Tibial nerve (tissue), 4 donors: ENCODE measurements around the gene S1PR3.

Experiments used
- CTCF ChIP-seq, 5 experiments: fragments of 200-600 bp in 3 of 5; fragments of 450-650 bp in 2 of 5; sonication (generic) in 3 of 5; IDR thresholded peaks; one replicate each; pipeline ENCODE4 v1.5.1; 2016 to 2019; ENCODE audit warnings: antibody characterized with exemption in 5 of 5, mild to moderate bottlenecking in 3 of 5, moderate library complexity in 2 of 5
- EP300 ChIP-seq, 2 donors: sonication (generic); formaldehyde crosslinking; IDR thresholded peaks; one replicate each; pipeline ENCODE4 v1.6.1; 2017; ENCODE audit warnings: antibody characterized with exemption in 2 of 2, mild to moderate bottlenecking in 1 of 2
- POLR2A ChIP-seq, 2 donors: fragments of 450-650 bp; IDR thresholded peaks; one replicate each; pipeline ENCODE4 v1.6.1; 2017; ENCODE audit warnings: antibody characterized with exemption in 2 of 2, mild to moderate bottlenecking in 2 of 2, moderate library complexity in 2 of 2

GRCh38 chr9:89015336-89015735 is 24.1 kb downstream of the S1PR3 start:
- TF ChIP-seq POLR2A (IDR thresholded peaks at IDR 0.05), result no peak
- no peak for TF ChIP-seq CTCF (IDR thresholded peaks at IDR 0.05)
- no peak for TF ChIP-seq EP300 (IDR thresholded peaks at IDR 0.05)
